GM18909 (cell line): ENCODE measurements around the gene MICAL3.
"Not testable (repeated sequence)": the region's sequence is repeated elsewhere in the genome, so short reads cannot be mapped to it uniquely, and the experiment has no call there.

ENCODE experiments used
- ATAC-seq: cut with Tn5 transposase; IDR thresholded peaks from one replicate; pipeline ENCODE4 v1.9.1; 2021; ENCODE audit warnings: mild to moderate bottlenecking; ENCODE audit not compliant: unreplicated experiment, poor library complexity

MICAL3 gene

GRCh38 chr22:17774206-17774925 is 250.0 kb downstream of the MICAL3 start, which contains the start of gene BID:
Gene BID, minus strand, starts transcription at chr22:17774469. Its CDS starts 24,353 bp downstream, at chr22:17750116.
- peak; percentile 30 for ATAC-seq

- ATAC-seq = peak; percentile 43
Measured at GRCh38 chr22:17773606-17774205, 250.7 kb downstream of the MICAL3 start.

- no peak for ATAC-seq
Measured at GRCh38 chr22:17772958-17773605, 251.3 kb downstream of the MICAL3 start.

- no peak for ATAC-seq
Measured at GRCh38 chr22:17772249-17772957, 252.0 kb downstream of the MICAL3 start.

- no peak for ATAC-seq
Measured at GRCh38 chr22:17770180-17771077, 253.9 kb downstream of the MICAL3 start.

- ATAC-seq = no peak
Measured at GRCh38 chr22:17769716-17770082, 254.7 kb downstream of the MICAL3 start.

GRCh38 chr22:17769013-17769715 is 255.2 kb downstream of the MICAL3 start:
- no peak for ATAC-seq

GRCh38 chr22:17767233-17768065 is 256.9 kb downstream of the MICAL3 start:
- ATAC-seq = peak; percentile 85

GRCh38 chr22:17764852-17765251 is 259.5 kb downstream of the MICAL3 start:
- ATAC-seq = not testable (repeated sequence)

GRCh38 chr22:17764036-17764435 is 260.3 kb downstream of the MICAL3 start:
- ATAC-seq = no peak

GRCh38 chr22:17763442-17763841 is 260.9 kb downstream of the MICAL3 start:
- ATAC-seq = not testable (repeated sequence)

GRCh38 chr22:17761138-17761488 is 263.2 kb downstream of the MICAL3 start:
- no peak for ATAC-seq

- ATAC-seq = no peak
Measured at GRCh38 chr22:17754233-17754925, 270.0 kb downstream of the MICAL3 start.

GRCh38 chr22:17753401-17753989 is 270.9 kb downstream of the MICAL3 start:
- no peak for ATAC-seq

- no peak for ATAC-seq
Measured at GRCh38 chr22:17751596-17751995, 272.8 kb downstream of the MICAL3 start.

GRCh38 chr22:17749605-17750395 is 274.6 kb downstream of the MICAL3 start:
- no peak for ATAC-seq
